PC-3 (cell line): ENCODE data around the gene PROKR1. TPM values are rescaled to one million over a fixed set of nuclear protein-coding genes. Genes with fewer than 3 reads are reported as not detected.

Experiments used
- ATAC-seq: fragments of 200-7000 bp; cut with Tn5 transposase; 2 replicates; pipeline ENCODE4 v1.9.1; 2020; ENCODE audit warnings: mild to moderate bottlenecking, moderate library complexity
- BruUV-seq: library from RNA; stranded (reverse); fragments of 400-500 nt; replicated peaks from 2 replicates; lab custom pipeline; 2021; lab: Mats Ljungman, UMichigan
- CTCF ChIA-PET: fragments of 300-600 bp; sonication (Branson Sonifier 250); formaldehyde crosslinking; loops from one replicate; lab custom pipeline; 2022; ENCODE audit warnings: antibody characterized with exemption; lab: Charles Lee
- POLR2A ChIA-PET: fragments of 300-600 bp; sonication (Branson Sonifier 250); formaldehyde crosslinking; loops from one replicate; lab custom pipeline; 2022; ENCODE audit warnings: antibody characterized with exemption; ENCODE audit not compliant: unreplicated experiment; lab: Charles Lee
- DNase-seq: peaks from one replicate; pipeline ENCODE4 v3.0.0-alpha.2; 2015
- H2AFZ ChIP-seq: fragments of 300-600 bp; sonication (generic); 2 replicates; pipeline ENCODE4 v1.6.0; 2016; ENCODE audit warnings: antibody characterized with exemption, low read length
- H3F3A ChIP-seq: fragments of 300-600 bp; sonication (generic); one replicate; pipeline ENCODE4 v1.6.0; 2017; ENCODE audit warnings: antibody characterized with exemption, low read length, control low read depth, mild to moderate bottlenecking; ENCODE audit not compliant: unreplicated experiment
- H3K27ac ChIP-seq: fragments of 300-600 bp; sonication (generic); 2 replicates; pipeline ENCODE4 v1.5.1; 2016; ENCODE audit warnings: mild to moderate bottlenecking, low read length
- H3K27me3 ChIP-seq: fragments of 300-600 bp; sonication (generic); 2 replicates; pipeline ENCODE4 v1.6.1; 2016; ENCODE audit warnings: low read length, mixed read lengths
- H3K36me3 ChIP-seq: fragments of 300-600 bp; sonication (generic); 2 replicates; pipeline ENCODE4 v1.6.1; 2016; ENCODE audit warnings: low read depth, mixed run types, low read length, mixed read lengths
- H3K4me1 ChIP-seq: fragments of 300-600 bp; sonication (generic); 2 replicates; pipeline ENCODE4 v1.5.1; 2016; ENCODE audit warnings: low read length; ENCODE audit not compliant: insufficient read depth
- H3K4me2 ChIP-seq: fragments of 300-600 bp; sonication (generic); 2 replicates; pipeline ENCODE4 v1.6.0; 2016; ENCODE audit warnings: low read length
- H3K4me3 ChIP-seq: fragments of 300-600 bp; sonication (generic); 2 replicates; pipeline ENCODE4 v1.5.1; 2016; ENCODE audit warnings: mild to moderate bottlenecking, low read length, mixed read lengths
- H3K79me2 ChIP-seq: fragments of 300-600 bp; sonication (generic); 2 replicates; pipeline ENCODE4 v1.6.1; 2017; ENCODE audit warnings: low read length, mixed read lengths
- H3K9ac ChIP-seq: fragments of 300-600 bp; sonication (generic); 2 replicates; pipeline ENCODE4 v1.6.0; 2016; ENCODE audit warnings: mild to moderate bottlenecking, low read length
- H3K9me2 ChIP-seq: fragments of 300-600 bp; sonication (generic); replicated peaks from 2 replicates; pipeline ENCODE4 v1.6.1; 2016; ENCODE audit warnings: mixed run types, low read length, mixed read lengths
- H3K9me3 ChIP-seq: fragments of 300-600 bp; sonication (generic); 2 replicates; pipeline ENCODE4 v1.6.1; 2016; ENCODE audit warnings: low read length, mixed read lengths
- H4K20me1 ChIP-seq: fragments of 300-600 bp; sonication (generic); 2 replicates; pipeline ENCODE4 v1.6.1; 2016; ENCODE audit warnings: low read length, mixed read lengths
- CTCF ChIP-seq: fragments of 300-600 bp; sonication (generic); conservative IDR thresholded peaks from 2 replicates; pipeline ENCODE4 v1.5.1; 2017; ENCODE audit warnings: antibody characterized with exemption, low read depth, mild to moderate bottlenecking, low read length
- EZH2 ChIP-seq: fragments of 300-600 bp; sonication (generic); IDR thresholded peaks from one replicate; pipeline ENCODE4 v1.6.1; 2017; ENCODE audit warnings: antibody characterized with exemption, mild to moderate bottlenecking, low read length; ENCODE audit not compliant: unreplicated experiment
- EZH2phosphoT487 ChIP-seq: fragments of 300-600 bp; sonication (generic); IDR thresholded peaks from 2 replicates; pipeline ENCODE4 v1.6.1; 2018; ENCODE audit warnings: mild to moderate bottlenecking, antibody characterized with exemption, low read length, borderline replicate concordance
- intact Hi-C: fragments of 100-400 bp; cut with micrococcal nuclease; formaldehyde crosslinking; loops from 2 replicates; pipeline ENCODE4 v1.9.0; 2023
- total RNA-seq: library from RNA; depleted of rRNA; stranded (reverse); fragments of >200 nt; gene quantifications from 2 replicates; pipeline ENCODE4 v1.2.3, GENCODE V29; 2014

Gene PROKR1
- total RNA-seq, 1 experiment from 2014 or later: 0.26 TPM

GRCh38 chr2:68632021-68632420 is 11.4 kb upstream of the PROKR1 start:
- intact Hi-C loops: no loop called here
- Histone ChIP-seq H3K4me3 (no peak overlapping the region), H3K4me2 (no peak overlapping the region), H3K9me2 (no peaks in the 10 kb centered on the region), H3K79me2 (no peaks in the 10 kb centered on the region), H3K4me1 (no peaks in the 10 kb centered on the region), H3K27ac (no peak overlapping the region), H4K20me1 (no peaks in the 10 kb centered on the region), H2AFZ (no peak overlapping the region), H3K9me3 (no peaks in the 10 kb centered on the region), H3K36me3 (no peaks in the 10 kb centered on the region), H3F3A (no peaks in the 10 kb centered on the region), H3K9ac (no peak overlapping the region), H3K27me3 (peaks cover 9% of the 10 kb centered on the region; the same call in 1 of the 2 replicates)
- peak; percentile 15 for DNase-seq
- TF ChIP-seq CTCF: no peak
- no peak for TF ChIP-seq EZH2phosphoT487
- no peak for TF ChIP-seq EZH2
- no TSS peak for BruUV-seq
- ATAC-seq: no peak
- ChIA-PET CTCF (no interaction called here), POLR2A (no interaction called here)

- no peaks in the 10 kb centered on the region for H3F3A ChIP-seq
- no peak overlapping the region for H3K4me2 ChIP-seq
- no peaks in the 10 kb centered on the region for H3K79me2 ChIP-seq
- no peak overlapping the region for H3K27ac ChIP-seq
- no peak for DNase-seq
- no peaks in the 10 kb centered on the region for H3K4me1 ChIP-seq
- H3K27me3 ChIP-seq: 0 out of 2 replicates have a peak, but pooled peaks cover 4% of the 10 kb centered on the region
- no peaks in the 10 kb centered on the region for H4K20me1 ChIP-seq
- CTCF ChIA-PET: no interaction called here
- no peak overlapping the region for H3K4me3 ChIP-seq
- no peak overlapping the region for H3K9ac ChIP-seq
- no peak overlapping the region for H2AFZ ChIP-seq
- ATAC-seq: no peak
- H3K9me3 ChIP-seq: no peaks in the 10 kb centered on the region
- intact Hi-C loops: no loop called here
- POLR2A ChIA-PET: no interaction called here
- TF ChIP-seq EZH2 (no peak), EZH2phosphoT487 (no peak), CTCF (no peak)
- BruUV-seq: no TSS peak
- no peaks in the 10 kb centered on the region for H3K9me2 ChIP-seq
- no peaks in the 10 kb centered on the region for H3K36me3 ChIP-seq
Observed at GRCh38 chr2:68637047-68637446, 6.3 kb upstream of the PROKR1 start.

GRCh38 chr2:68643874-68644485 is 601 bp downstream of the PROKR1 start:
- Histone ChIP-seq H2AFZ (peak overlapping the region; percentile 85), H3F3A (no peaks in the 10 kb centered on the region), H3K36me3 (no peaks in the 10 kb centered on the region), H3K79me2 (no peaks in the 10 kb centered on the region), H3K4me2 (peak overlapping the region; percentile 93), H4K20me1 (no peaks in the 10 kb centered on the region), H3K9me2 (no peaks in the 10 kb centered on the region), H3K4me1 (no peaks in the 10 kb centered on the region), H3K27ac (no peak overlapping the region), H3K27me3 (peaks cover 28% of the 10 kb centered on the region), H3K9me3 (no peaks in the 10 kb centered on the region), H3K4me3 (peak overlapping the region; percentile 71), H3K9ac (no peak overlapping the region)
- CTCF ChIA-PET: interaction anchor here (0.6 to 1.0 kb wide), 2 partner anchors 49 to 156 kb away, joined by 3 to 6 read pairs; no protein-coding TSS in a partner anchor
- ATAC-seq: no peak
- intact Hi-C loops: no loop called here
- BruUV-seq: TSS peak; percentile 39
- no peak for TF ChIP-seq EZH2
- DNase-seq: no peak
- POLR2A ChIA-PET: no interaction called here
